ENCODE data around the gene DDX49.
"Not testable (repeated sequence)": the region's sequence is repeated elsewhere in the genome, so short reads cannot be mapped to it uniquely, and the experiment has no call there.

- not testable (repeated sequence) for TF ChIP-seq CTCF (IDR thresholded peaks at IDR 0.05; ENCODE audit: insufficient read depth, low read length, poor library complexity, severe bottlenecking); EZH2phosphoT487 (conservative IDR thresholded peaks at IDR 0.05; ENCODE audit: low read length)
Observed at GRCh38 chr19:18917593-18917992, 1.9 kb upstream of the DDX49 start.
